ENCODE data around the gene TESK2. TPM values are rescaled to one million over a fixed set of nuclear protein-coding genes. Genes with fewer than 3 reads are reported as not detected.
"Not testable (repeated sequence)": the region's sequence is repeated elsewhere in the genome, so short reads cannot be mapped to it uniquely, and the experiment has no call there.

TESK2 gene
- total and polyA plus RNA-seq, 10 donors = 3.2 to 11.5 (median 7.7) TPM

GRCh38 chr1:45516465-45516864 is 25.5 kb upstream of the TESK2 start:
- H3K36me3 ChIP-seq = peaks cover 0 to 74% (median 59%) of the 10 kb centered on the region in 6 donors
- intact Hi-C loops (cut with DNase I; ENCODE audit: low total_unique reads) = loop anchor here (5.0 kb wide), 1 partner anchor 351 kb away; no protein-coding TSS in a partner anchor
- H3K4me3 ChIP-seq = no peak overlapping the region
- peaks cover 14 to 45% (median 24%) of the 10 kb centered on the region in 6 donors for H3K4me1 ChIP-seq
- WGBS, 5 donors = 85 to 91% (median 89%) methylated on average over 4 of the region's 4 CpGs
- TF ChIP-seq CTCF (IDR thresholded peaks at IDR 0.05 in 8 of 11, conservative IDR thresholded peaks at IDR 0.05 in 3 of 11) (no peak), POLR2A (IDR thresholded peaks at IDR 0.05) (no peak), POLR2AphosphoS5 (IDR thresholded peaks at IDR 0.05) (no peak)
- no peak overlapping the region for H3K27ac ChIP-seq
- H3K27me3 ChIP-seq (replicated peaks in 1 of 7) = no peaks in the 10 kb centered on the region
- no peaks in the 10 kb centered on the region for H3K9me3 ChIP-seq
- DNase-seq = peak; percentile 29

GRCh38 chr1:45516036-45516435 is 25.1 kb upstream of the TESK2 start:
- TF ChIP-seq POLR2AphosphoS5 (IDR thresholded peaks at IDR 0.05) = no peak
- no peak for TF ChIP-seq CTCF (IDR thresholded peaks at IDR 0.05 in 8 of 11, conservative IDR thresholded peaks at IDR 0.05 in 3 of 11)
- no peak for TF ChIP-seq POLR2A (IDR thresholded peaks at IDR 0.05)
- Histone ChIP-seq H3K4me1 (peaks cover 14 to 42% (median 24%) of the 10 kb centered on the region in 6 donors), H3K36me3 (peaks cover 0 to 78% (median 63%) of the 10 kb centered on the region in 6 donors), H3K27me3 (replicated peaks in 1 of 7) (no peaks in the 10 kb centered on the region), H3K27ac (no peak overlapping the region), H3K4me3 (no peak overlapping the region), H3K9me3 (no peaks in the 10 kb centered on the region)
- DNase-seq = no peak
- intact Hi-C loops (cut with DNase I; ENCODE audit: low total_unique reads) = loop anchor here (5.0 kb wide), 1 partner anchor 351 kb away; no protein-coding TSS in a partner anchor
- WGBS, 5 donors = 62 to 90% (median 76%) methylated on average over 3 of the region's 3 CpGs

- not testable (repeated sequence) for H3K27me3 ChIP-seq (replicated peaks in 1 of 7); H3K4me3 ChIP-seq; H3K27ac ChIP-seq; H3K9me3 ChIP-seq; DNase-seq
- Histone ChIP-seq H3K36me3 (peaks cover 5 to 100% (median 87%) of the 10 kb centered on the region in 6 donors), H3K4me1 (peaks cover 0 to 19% (median 7%) of the 10 kb centered on the region in 6 donors)
- intact Hi-C loops (cut with DNase I; ENCODE audit: low total_unique reads) = loop anchor here (5.0 kb wide), 1 partner anchor 59 kb away; no protein-coding TSS in a partner anchor
- 74 to 89% (median 84%) methylated on average over 9 of the region's 9 CpGs for WGBS, 5 donors
These were observed 22.7 kb upstream of the TESK2 start for GRCh38 chr1:45513532-45514260.

GRCh38 chr1:45512641-45513054 is 21.7 kb upstream of the TESK2 start:
- peaks cover 5 to 99% (median 91%) of the 10 kb centered on the region in 6 donors for H3K36me3 ChIP-seq
- no peaks in the 10 kb centered on the region for H3K27me3 ChIP-seq (replicated peaks in 1 of 7)
- WGBS, 5 donors = 91 to 100% (median 96%) methylated on average over 1 of the region's 1 CpG
- H3K4me1 ChIP-seq = peaks cover 0 to 9% (median 0%) of the 10 kb centered on the region in 6 donors
- no peak for DNase-seq
- H3K4me3 ChIP-seq = no peak overlapping the region
- no peak overlapping the region for H3K27ac ChIP-seq
- intact Hi-C loops (cut with DNase I; ENCODE audit: low total_unique reads) = loop anchor here (5.0 kb wide), 1 partner anchor 60 kb away; no protein-coding TSS in a partner anchor
- peak; percentile 34 to 82 (median 63) for TF ChIP-seq CTCF (IDR thresholded peaks at IDR 0.05 in 8 of 11, conservative IDR thresholded peaks at IDR 0.05 in 3 of 11)
- no peak for TF ChIP-seq POLR2A (IDR thresholded peaks at IDR 0.05)
- TF ChIP-seq POLR2AphosphoS5 (IDR thresholded peaks at IDR 0.05) = peak in 1 of 3 donors; percentile 68
- H3K9me3 ChIP-seq = no peaks in the 10 kb centered on the region
